H1 (cell line): ENCODE results near the gene SRRT. TPM values are rescaled to one million over a fixed set of nuclear protein-coding genes. Genes with fewer than 3 reads are reported as not detected.

Source experiments
- CTCF ChIA-PET: fragments of 300-600 bp; sonication (Branson Sonifier 250); formaldehyde crosslinking; loops from one replicate; lab custom pipeline; 2021; ENCODE audit not compliant: partially characterized antibody; lab: Charles Lee
- POLR2A ChIA-PET: fragments of 300-600 bp; sonication (Branson Sonifier 250); formaldehyde crosslinking; loops from one replicate; lab custom pipeline; 2021; ENCODE audit warnings: inconsistent platforms; ENCODE audit not compliant: partially characterized antibody; lab: Charles Lee
- DNase-seq, 2 experiments: peaks; one replicate each; pipeline versions ENCODE4 v3.0.0 to v3.0.0-alpha.2; 2010 to 2022; ENCODE audit warnings: low spot score in 2 of 2, low read depth in 1 of 2, mixed read lengths in 1 of 2
- FAIRE-seq: peaks from 2 replicates; lab custom pipeline; 2011; peaks lifted over from hg19 to GRCh38; lab: Jason Lieb, UNC
- H2AFZ ChIP-seq: 2 replicates; pipeline ENCODE4 v1.8.1; 2012; ENCODE audit warnings: low read length, inconsistent platforms
- H2AK5ac ChIP-seq: 2 replicates; pipeline ENCODE4 v1.6.1; 2013; ENCODE audit warnings: low read depth, low read length
- H2BK120ac ChIP-seq: replicated peaks from 2 replicates; pipeline ENCODE3; 2013; ENCODE audit warnings: low read depth, low read length, inconsistent platforms
- H2BK12ac ChIP-seq: 2 replicates; pipeline ENCODE4 v1.6.1; 2013; ENCODE audit warnings: low read depth, low read length
- H2BK15ac ChIP-seq: 2 replicates; pipeline ENCODE4 v1.6.1; 2013; ENCODE audit warnings: low read length
- H2BK20ac ChIP-seq: 2 replicates; pipeline ENCODE4 v1.6.1; 2013; ENCODE audit warnings: low read length
- H2BK5ac ChIP-seq: 2 replicates; pipeline ENCODE4 v1.6.1; 2013; ENCODE audit warnings: low read depth, low read length
- H3K14ac ChIP-seq: 2 replicates; pipeline ENCODE4 v1.6.1; 2013; ENCODE audit warnings: inconsistent platforms; ENCODE audit not compliant: insufficient read length
- H3K18ac ChIP-seq: 2 replicates; pipeline ENCODE4 v1.6.1; 2013; ENCODE audit warnings: low read length; ENCODE audit errors: extremely low read depth
- H3K23ac ChIP-seq: 2 replicates; pipeline ENCODE4 v1.6.1; 2013; ENCODE audit warnings: inconsistent platforms; ENCODE audit not compliant: insufficient read length
- H3K23me2 ChIP-seq: 2 replicates; pipeline ENCODE4 v1.6.1; 2013; ENCODE audit warnings: low read depth, low read length
- H3K27ac ChIP-seq: 2 replicates; pipeline ENCODE4 v1.6.1; 2011; ENCODE audit warnings: low read depth, low read length, inconsistent platforms
- H3K27me3 ChIP-seq, 4 experiments: replicated peaks in 1 of 4; 1 replicate in 1 of 4; 2 replicates in 3 of 4; pipeline versions ENCODE4 v1.6.1 to v1.8.1; 2011 to 2013; ENCODE audit warnings: low read length in 3 of 4, mild to moderate bottlenecking in 3 of 4, inconsistent platforms in 2 of 4, mixed read lengths in 2 of 4, moderate library complexity in 1 of 4; ENCODE audit not compliant: control insufficient read depth in 3 of 4, insufficient read depth in 3 of 4; ENCODE audit errors: extremely low read depth in 1 of 4
- H3K36me3 ChIP-seq, 4 experiments: 2 replicates each; pipeline versions ENCODE4 v1.6.1 to v1.8.1; 2011 to 2013; ENCODE audit warnings: mild to moderate bottlenecking in 4 of 4, low read length in 3 of 4, moderate library complexity in 2 of 4, control low read depth in 1 of 4, inconsistent platforms in 1 of 4; ENCODE audit not compliant: insufficient read depth in 4 of 4, control insufficient read depth in 2 of 4
- H3K4ac ChIP-seq: replicated peaks from 2 replicates; pipeline ENCODE3; 2013; ENCODE audit warnings: low read length, low read depth, mixed read lengths, inconsistent platforms; ENCODE audit not compliant: insufficient read length
- H3K4me1 ChIP-seq, 4 experiments: replicated peaks in 1 of 4; 1 replicate in 1 of 4; 2 replicates in 3 of 4; pipeline versions ENCODE4 v1.6.1 to v1.8.1; 2011 to 2013; ENCODE audit warnings: low read length in 3 of 4, inconsistent platforms in 2 of 4, mixed read lengths in 1 of 4; ENCODE audit not compliant: insufficient read depth in 4 of 4, control insufficient read depth in 3 of 4
- H3K4me2 ChIP-seq, 2 experiments: 2 replicates each; pipeline versions ENCODE4 v1.6.1 to v1.8.1; 2011 to 2013; ENCODE audit warnings: low read depth in 2 of 2, low read length in 2 of 2, control low read depth in 1 of 2, inconsistent platforms in 1 of 2, mild to moderate bottlenecking in 1 of 2; ENCODE audit not compliant: insufficient read depth in 1 of 2
- H3K4me3 ChIP-seq, 4 experiments: fragments of 200-600, 300-600 bp in 1 of 4; sonication (generic), shearing (Covaris generic), sonication (Bioruptor Twin) in 1 of 4; 2 replicates each; pipeline versions ENCODE4 v1.5.1 to v1.8.1; 2011 to 2016; ENCODE audit warnings: low read length in 4 of 4, low read depth in 3 of 4, control low read depth in 2 of 4, inconsistent platforms in 2 of 4, mild to moderate bottlenecking in 2 of 4, mixed read lengths in 1 of 4, moderate library complexity in 1 of 4; ENCODE audit not compliant: insufficient read depth in 2 of 4; ENCODE audit errors: extremely low read depth in 1 of 4
- H3K56ac ChIP-seq: replicated peaks from 2 replicates; pipeline ENCODE3; 2013; ENCODE audit warnings: low read depth, mild to moderate bottlenecking, mixed read lengths, low read length, inconsistent platforms; ENCODE audit not compliant: insufficient read length
- H3K79me1 ChIP-seq: 2 replicates; pipeline ENCODE4 v1.6.1; 2013; ENCODE audit warnings: low read depth, low read length, control low read depth
- H3K79me2 ChIP-seq, 2 experiments: 2 replicates each; pipeline versions ENCODE4 v1.6.1 to v1.8.1; 2012 to 2013; ENCODE audit warnings: low read length in 2 of 2, mild to moderate bottlenecking in 2 of 2, inconsistent platforms in 1 of 2; ENCODE audit not compliant: insufficient read depth in 2 of 2, control insufficient read depth in 1 of 2
- H3K9ac ChIP-seq, 4 experiments: replicated peaks in 1 of 4; 1 replicate in 1 of 4; 2 replicates in 3 of 4; pipeline versions ENCODE4 v1.6.1 to v1.8.1; 2011 to 2013; ENCODE audit warnings: low read depth in 3 of 4, low read length in 3 of 4, control low read depth in 2 of 4, mild to moderate bottlenecking in 2 of 4, moderate library complexity in 2 of 4, inconsistent platforms in 1 of 4; ENCODE audit errors: extremely low read depth in 1 of 4
- H3K9me3 ChIP-seq, 2 experiments: 2 replicates each; pipeline versions ENCODE4 v1.6.1 to v1.8.1; 2012 to 2013; ENCODE audit warnings: mild to moderate bottlenecking in 2 of 2, moderate library complexity in 2 of 2, control low read depth in 1 of 2, inconsistent platforms in 1 of 2, low read depth in 1 of 2, low read length in 1 of 2, mixed read lengths in 1 of 2; ENCODE audit not compliant: insufficient read depth in 2 of 2
- H4K20me1 ChIP-seq, 2 experiments: replicated peaks in 1 of 2; 2 replicates each; pipeline versions ENCODE3 to v1.8.1; 2011 to 2013; ENCODE audit warnings: inconsistent platforms in 2 of 2, low read length in 2 of 2, mild to moderate bottlenecking in 1 of 2; ENCODE audit not compliant: insufficient read depth in 2 of 2, control insufficient read depth in 1 of 2
- H4K5ac ChIP-seq: 2 replicates; pipeline ENCODE4 v1.6.1; 2013; ENCODE audit warnings: low read length, low read depth, mixed read lengths, inconsistent platforms; ENCODE audit not compliant: insufficient read length
- H4K8ac ChIP-seq: 2 replicates; pipeline ENCODE4 v1.8.0; 2013; ENCODE audit warnings: mild to moderate bottlenecking, moderate library complexity, low read length, inconsistent platforms; ENCODE audit not compliant: insufficient read depth; ENCODE audit errors: extremely low read depth
- H4K91ac ChIP-seq: replicated peaks from 2 replicates; pipeline ENCODE3; 2013; ENCODE audit warnings: low read length, mixed read lengths, inconsistent platforms; ENCODE audit not compliant: insufficient read length
- BRCA1 ChIP-seq: IDR thresholded peaks from 2 replicates; pipeline ENCODE4 v1.6.1; 2012; ENCODE audit warnings: low read depth, low read length, improper control_type of control experiment
- CREB1 ChIP-seq: IDR thresholded peaks from 2 replicates; pipeline ENCODE4 v1.6.1; 2012; ENCODE audit warnings: inconsistent platforms
- EGR1 ChIP-seq: IDR thresholded peaks from 2 replicates; pipeline ENCODE4 v1.6.1; 2011; ENCODE audit warnings: low read depth, low read length, borderline replicate concordance
- EP300 ChIP-seq, 2 experiments: IDR thresholded peaks; 1 replicate in 1 of 2; 2 replicates in 1 of 2; pipeline ENCODE4 v1.6.1; 2011 to 2012; ENCODE audit warnings: low read depth in 2 of 2, low read length in 2 of 2, mild to moderate bottlenecking in 2 of 2, borderline replicate concordance in 1 of 2, inconsistent platforms in 1 of 2, moderate library complexity in 1 of 2
- HDAC2 ChIP-seq, 2 experiments: fragments of 300-600 bp in 1 of 2; sonication (generic) in 1 of 2; IDR thresholded peaks; 2 replicates each; pipeline ENCODE4 v1.6.1; 2011 to 2012; ENCODE audit warnings: low read depth in 2 of 2, low read length in 2 of 2, mild to moderate bottlenecking in 2 of 2, moderate library complexity in 2 of 2, borderline replicate concordance in 1 of 2, inconsistent platforms in 1 of 2
- KDM5A ChIP-seq: fragments of 200-600 bp; IDR thresholded peaks from 2 replicates; pipeline ENCODE4 v1.7.1; 2012; ENCODE audit warnings: mild to moderate bottlenecking, low read length, inconsistent platforms, mixed read lengths
- POLR2A ChIP-seq, 2 experiments: IDR thresholded peaks; 1 replicate in 1 of 2; 2 replicates in 1 of 2; pipeline ENCODE4 v1.6.1; 2011; ENCODE audit warnings: low read depth in 2 of 2, low read length in 2 of 2, mild to moderate bottlenecking in 2 of 2; ENCODE audit errors: control extremely low read depth in 1 of 2
- POLR2AphosphoS5 ChIP-seq: IDR thresholded peaks from 2 replicates; pipeline ENCODE4 v1.6.1; 2011; ENCODE audit warnings: low read depth, low read length
- RXRA ChIP-seq: IDR thresholded peaks from 2 replicates; pipeline ENCODE4 v1.6.1; 2011; ENCODE audit warnings: low read depth, mild to moderate bottlenecking, low read length, moderate library complexity; ENCODE audit not compliant: insufficient read depth
- SRF ChIP-seq: IDR thresholded peaks from 2 replicates; pipeline ENCODE4 v1.6.1; 2011; ENCODE audit warnings: mild to moderate bottlenecking, low read depth, low read length, moderate library complexity
- YY1 ChIP-seq: IDR thresholded peaks from 2 replicates; pipeline ENCODE4 v1.6.1; 2011; ENCODE audit warnings: low read depth, mild to moderate bottlenecking, low read length
- WGBS, 2 experiments: shearing (Covaris generic) in 1 of 2; methylation state at CpG; one replicate each; pipeline versions ENCODE4 v1.1.6 to v1.1.7; 2013 to 2015; ENCODE audit warnings: low lambda C conversion rate in 2 of 2, mixed read lengths in 2 of 2, inconsistent platforms in 1 of 2, low coverage in 1 of 2, missing lambda C conversion rate in 1 of 2; ENCODE audit not compliant: insufficient replicate concordance in 2 of 2, insufficient coverage in 1 of 2, insufficient read length in 1 of 2; ENCODE audit errors: extremely low coverage in 1 of 2, missing lambda C conversion rate in 1 of 2; 5-methylcytosine and 5-hydroxymethylcytosine counted together
- polyA plus RNA-seq, 7 experiments: library from polyadenylated mRNA; depleted of rRNA in 3 of 7; stranded (reverse) in 5 of 7; unstranded in 2 of 7; fragments of >200 nt in 5 of 7; fragments of 200-250 nt in 2 of 7; gene quantifications; 1 replicate in 5 of 7; 2 replicates in 1 of 7; 4 replicates in 1 of 7; pipeline versions ENCODE4 v1.2.1 to v1.2.3, GENCODE V29; 2011 to 2013; ENCODE audit warnings: missing spikeins in 2 of 7, mixed read lengths in 2 of 7
- total RNA-seq: library from RNA; stranded (reverse); fragmentation: NEBNext Ultra II Directional; extraction: Animal tissue kit (Norgen Biotek cat#: 25700); gene quantifications from 2 replicates; pipeline ENCODE4 v1.2.1, GENCODE V29; 2021
- TF ChIP-seq, protein P1 (sequence below): IDR thresholded peaks from 2 replicates; pipeline ENCODE4 v1.6.1; 2011; ENCODE audit warnings: low read length, improper control_type of control experiment

The SRRT gene
- total and polyA plus RNA-seq, 2 of the 8 experiments (the other 6 are each of a cell fraction or from before 2014, with no cell fraction given) = 66.7 to 237 TPM

DNA sequence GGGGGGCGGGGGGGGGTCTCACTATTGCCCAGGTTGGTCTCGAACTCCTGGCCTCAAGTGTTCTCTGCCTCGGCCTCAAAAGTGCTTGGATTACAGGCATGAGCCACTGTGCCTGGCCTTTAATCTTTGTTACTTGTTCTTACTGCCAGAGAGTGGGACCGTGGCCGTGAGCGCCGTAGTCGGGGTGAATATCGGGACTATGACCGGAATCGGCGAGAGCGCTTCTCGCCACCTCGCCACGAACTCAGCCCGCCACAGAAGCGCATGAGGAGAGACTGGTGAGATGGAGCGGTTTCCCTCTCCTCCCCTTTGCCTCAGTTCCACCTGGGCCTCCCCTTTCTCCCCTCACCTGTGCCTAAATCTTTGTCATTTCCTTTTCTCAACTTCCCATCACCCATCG is 6.2 kb downstream of the SRRT start:
- Histone ChIP-seq H3K9ac (no peak overlapping the region), H4K20me1 (peaks cover 17 to 27% of the 10 kb centered on the region in 2 experiments), H2BK12ac (no peak overlapping the region), H3K79me2 (peaks cover 22 to 64% of the 10 kb centered on the region in 2 experiments), H3K27ac (no peak overlapping the region), H2AFZ (no peak overlapping the region), H3K23me2 (0 out of 2 replicates have a peak, but pooled peaks cover 5% of the 10 kb centered on the region), H3K56ac (no peak overlapping the region), H2BK5ac (no peak overlapping the region), H3K4ac (no peak overlapping the region), H3K18ac (no peak overlapping the region), H3K14ac (no peak overlapping the region), H2BK20ac (no peak overlapping the region), H3K36me3 (peaks cover 44 to 75% (median 56%) of the 10 kb centered on the region in 4 experiments), H3K4me2 (no peak overlapping the region), H3K4me1 (peaks cover 0 to 5% (median under 1%) of the 10 kb centered on the region in 4 experiments; a peak in 2 of 7 replicates), H2AK5ac (no peak overlapping the region), H4K91ac (no peak overlapping the region), H4K5ac (no peak overlapping the region), H2BK120ac (no peak overlapping the region), H4K8ac (no peak overlapping the region), H3K23ac (no peak overlapping the region), H2BK15ac (no peak overlapping the region), H3K4me3 (no peak overlapping the region), H3K79me1 (peaks cover 16% of the 10 kb centered on the region), H3K27me3 (no peaks in the 10 kb centered on the region; a peak in 1 of 7 replicates), H3K9me3 (no peaks in the 10 kb centered on the region)
- ChIA-PET CTCF (no interaction called here), POLR2A (interaction anchor here (0.6 to 15.1 kb wide), 3 partner anchors 6 to 83 kb away, joined by 3 to 313 read pairs (median 18); partner anchors contain the start of genes TRIP6 and UFSP1)
- DNase-seq (no peak), FAIRE-seq (no peak)
- TF ChIP-seq HDAC2 (IDR thresholded peaks at IDR 0.05; ENCODE audit: borderline replicate concordance in 1 of 2, low read depth in 2 of 2, low read length in 2 of 2) = no peak
- TF ChIP-seq RXRA = no peak
- TF ChIP-seq SRF = no peak
- TF ChIP-seq EP300 (IDR thresholded peaks at IDR 0.05; ENCODE audit: borderline replicate concordance in 1 of 2, low read depth in 2 of 2, low read length in 2 of 2) = no peak
- TF ChIP-seq, protein P1, sequence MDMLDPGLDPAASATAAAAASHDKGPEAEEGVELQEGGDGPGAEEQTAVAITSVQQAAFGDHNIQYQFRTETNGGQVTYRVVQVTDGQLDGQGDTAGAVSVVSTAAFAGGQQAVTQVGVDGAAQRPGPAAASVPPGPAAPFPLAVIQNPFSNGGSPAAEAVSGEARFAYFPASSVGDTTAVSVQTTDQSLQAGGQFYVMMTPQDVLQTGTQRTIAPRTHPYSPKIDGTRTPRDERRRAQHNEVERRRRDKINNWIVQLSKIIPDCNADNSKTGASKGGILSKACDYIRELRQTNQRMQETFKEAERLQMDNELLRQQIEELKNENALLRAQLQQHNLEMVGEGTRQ = no peak
- no peak for TF ChIP-seq CREB1
- TF ChIP-seq BRCA1 = no peak
- TF ChIP-seq POLR2AphosphoS5 = no peak
- TF ChIP-seq EGR1 = no peak
- TF ChIP-seq YY1 = no peak
- no peak for TF ChIP-seq KDM5A
- no peak for TF ChIP-seq POLR2A (IDR thresholded peaks at IDR 0.05; ENCODE audit: control extremely low read depth in 1 of 2, low read depth in 2 of 2, low read length in 2 of 2)
- WGBS, 2 experiments = 93% methylated on average over 15 of the region's 20 CpGs; no CpG with 5 or more reads in 1 of the 2 experiments
